ENCODE results near the gene HBQ1.
A peak's percentile ranks its signal among the peaks of the same experiment; 100 is the strongest.

The HBQ1 gene

DNA sequence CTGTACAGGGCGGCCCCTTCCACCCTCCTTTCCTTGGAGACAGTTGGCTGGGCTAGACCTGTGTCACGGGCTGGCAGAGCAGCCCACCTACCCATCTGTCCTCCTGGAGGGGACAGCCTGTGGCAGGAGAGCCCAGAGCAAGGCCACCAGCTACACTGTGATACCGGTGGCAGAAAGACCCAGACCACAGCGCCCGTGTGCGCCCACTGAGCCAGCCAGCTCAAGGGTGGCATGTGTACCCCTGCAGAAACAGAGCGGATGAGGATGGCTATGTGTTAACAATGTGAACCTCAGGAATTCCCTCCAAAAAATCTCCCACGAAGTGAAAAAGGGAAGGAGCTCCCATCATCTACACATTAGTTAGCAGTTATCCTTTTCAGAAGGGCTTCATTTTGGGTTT, 7.1 kb downstream of the HBQ1 start:
- TF ChIP-seq, protein P1, sequence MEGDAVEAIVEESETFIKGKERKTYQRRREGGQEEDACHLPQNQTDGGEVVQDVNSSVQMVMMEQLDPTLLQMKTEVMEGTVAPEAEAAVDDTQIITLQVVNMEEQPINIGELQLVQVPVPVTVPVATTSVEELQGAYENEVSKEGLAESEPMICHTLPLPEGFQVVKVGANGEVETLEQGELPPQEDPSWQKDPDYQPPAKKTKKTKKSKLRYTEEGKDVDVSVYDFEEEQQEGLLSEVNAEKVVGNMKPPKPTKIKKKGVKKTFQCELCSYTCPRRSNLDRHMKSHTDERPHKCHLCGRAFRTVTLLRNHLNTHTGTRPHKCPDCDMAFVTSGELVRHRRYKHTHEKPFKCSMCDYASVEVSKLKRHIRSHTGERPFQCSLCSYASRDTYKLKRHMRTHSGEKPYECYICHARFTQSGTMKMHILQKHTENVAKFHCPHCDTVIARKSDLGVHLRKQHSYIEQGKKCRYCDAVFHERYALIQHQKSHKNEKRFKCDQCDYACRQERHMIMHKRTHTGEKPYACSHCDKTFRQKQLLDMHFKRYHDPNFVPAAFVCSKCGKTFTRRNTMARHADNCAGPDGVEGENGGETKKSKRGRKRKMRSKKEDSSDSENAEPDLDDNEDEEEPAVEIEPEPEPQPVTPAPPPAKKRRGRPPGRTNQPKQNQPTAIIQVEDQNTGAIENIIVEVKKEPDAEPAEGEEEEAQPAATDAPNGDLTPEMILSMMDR (IDR thresholded peaks at IDR 0.05; ENCODE audit: extremely low read depth, missing control alignments): no peak
- DNase-seq (ENCODE audit: low spot score): no peak

DNA sequence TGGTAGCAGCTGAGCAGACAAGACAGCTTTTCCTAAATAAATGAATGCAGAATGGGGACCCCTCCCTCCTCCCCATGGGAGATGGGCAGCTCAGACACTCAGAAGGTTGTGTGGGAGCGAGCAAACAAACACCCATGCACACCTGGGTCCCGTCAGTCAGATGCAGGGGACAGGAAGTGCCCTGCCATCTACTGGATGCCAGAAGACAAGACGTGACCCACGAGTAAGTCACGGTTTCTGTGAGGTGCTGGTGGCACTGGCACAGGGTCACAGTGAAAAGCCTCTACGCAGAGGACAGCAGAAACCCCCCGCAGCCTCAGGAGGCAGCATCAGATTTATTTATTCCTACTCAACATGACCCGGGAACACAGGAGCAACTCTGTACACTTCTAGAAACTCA, 8.4 kb downstream of the HBQ1 start:
- TF ChIP-seq, protein P1 (IDR thresholded peaks at IDR 0.05; ENCODE audit: extremely low read depth, missing control alignments): no peak
- DNase-seq (ENCODE audit: low spot score): peak; percentile 42

DNA sequence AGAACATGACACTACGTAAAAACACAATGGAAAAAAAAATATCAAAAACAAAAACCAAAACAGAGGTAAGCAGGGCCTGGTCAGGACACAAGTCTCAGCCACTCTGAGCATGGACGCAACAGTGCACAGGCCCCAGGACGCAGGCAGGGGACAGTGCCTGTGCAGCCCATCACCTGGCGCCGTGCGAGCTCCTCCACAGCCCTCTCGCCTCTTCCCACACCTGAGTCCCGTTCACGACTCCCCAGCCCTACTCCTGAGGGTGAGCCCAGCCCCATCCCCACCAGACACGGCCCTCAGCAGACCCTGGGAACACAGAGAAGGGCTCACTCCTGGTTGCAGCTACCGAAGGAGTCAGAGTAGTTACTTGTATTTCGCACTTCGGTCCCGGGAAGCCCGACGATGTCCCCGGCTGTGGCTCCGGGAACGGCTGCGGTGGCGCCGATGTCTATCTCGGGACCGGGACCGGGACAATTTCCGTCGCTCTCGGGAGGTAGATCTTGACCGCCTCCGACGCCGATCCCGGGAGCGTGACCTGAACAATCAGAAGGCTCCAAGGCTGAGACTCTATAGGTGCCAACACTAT, 9.4 kb downstream of the HBQ1 start:
- DNase-seq (ENCODE audit: low spot score): no peak

DNA sequence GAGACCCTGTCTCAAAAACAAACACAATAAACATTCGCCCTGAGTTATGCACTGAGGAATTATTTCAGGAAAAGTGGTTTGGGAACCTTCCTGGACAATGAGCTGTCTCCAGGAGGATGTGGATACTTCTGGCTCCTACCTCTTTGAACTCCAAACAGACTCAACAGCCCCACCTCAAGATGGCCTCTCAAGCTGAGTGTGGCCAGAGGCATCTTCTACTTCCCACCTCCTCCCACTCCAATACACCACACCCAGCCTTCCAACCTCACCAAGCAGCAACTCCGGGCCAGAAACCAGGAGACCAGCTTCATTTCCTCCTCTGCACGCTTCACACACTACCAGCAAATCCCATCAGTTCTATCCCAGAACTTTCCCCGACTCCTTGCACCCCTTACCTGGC, 11.6 kb downstream of the HBQ1 start:
- DNase-seq (ENCODE audit: low spot score): no peak
- TF ChIP-seq, protein P1 (IDR thresholded peaks at IDR 0.05; ENCODE audit: extremely low read depth, missing control alignments): no peak

More for the DNA sequence above, 9.4 kb downstream of the HBQ1 start:
- TF ChIP-seq, protein P1 (IDR thresholded peaks at IDR 0.05; ENCODE audit: extremely low read depth, missing control alignments): no peak

DNA sequence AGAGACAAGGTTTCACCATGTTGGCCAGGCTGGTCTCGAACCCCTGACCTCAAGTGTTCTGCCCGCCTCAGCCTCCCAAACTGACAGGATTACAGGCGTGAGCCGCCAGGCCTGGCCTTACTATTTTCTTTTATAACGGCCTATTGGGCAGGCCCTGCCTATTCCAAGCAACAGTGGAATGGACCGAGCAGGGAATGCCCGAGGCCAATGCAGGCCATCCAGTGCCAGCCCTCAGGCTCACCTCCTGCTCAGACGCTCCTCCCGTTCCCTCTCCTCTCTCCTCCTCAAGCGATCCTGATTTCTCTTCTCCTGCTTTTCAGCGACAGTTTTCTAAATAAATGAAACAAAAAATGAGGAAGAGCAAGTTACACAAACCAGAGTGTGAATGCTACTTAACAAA, 12.4 kb downstream of the HBQ1 start:
- TF ChIP-seq, protein P1 (IDR thresholded peaks at IDR 0.05; ENCODE audit: extremely low read depth, missing control alignments): no peak
- DNase-seq (ENCODE audit: low spot score): no peak

DNA sequence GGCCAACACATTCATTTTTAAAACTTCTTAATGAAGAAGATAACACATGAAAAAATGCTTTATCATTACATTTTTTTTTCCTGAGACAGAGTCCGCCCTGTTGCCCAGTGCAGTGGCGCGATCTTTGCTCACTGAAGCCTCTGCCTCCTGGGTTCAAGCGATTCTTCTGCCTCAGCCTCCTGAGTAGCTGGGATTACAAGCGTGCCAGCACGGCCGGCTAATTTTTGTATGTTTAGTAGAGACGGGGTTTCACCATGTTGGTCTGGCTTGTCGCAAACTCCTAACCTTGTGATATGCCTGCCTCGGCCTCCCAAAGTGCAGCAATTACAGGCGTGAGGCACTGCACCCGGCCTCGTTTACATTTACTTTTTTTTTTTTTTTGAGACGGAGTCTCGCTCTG, 13.2 kb downstream of the HBQ1 start:
- TF ChIP-seq, protein P1 (IDR thresholded peaks at IDR 0.05; ENCODE audit: extremely low read depth, missing control alignments): no peak
- DNase-seq (ENCODE audit: low spot score): no peak

DNA sequence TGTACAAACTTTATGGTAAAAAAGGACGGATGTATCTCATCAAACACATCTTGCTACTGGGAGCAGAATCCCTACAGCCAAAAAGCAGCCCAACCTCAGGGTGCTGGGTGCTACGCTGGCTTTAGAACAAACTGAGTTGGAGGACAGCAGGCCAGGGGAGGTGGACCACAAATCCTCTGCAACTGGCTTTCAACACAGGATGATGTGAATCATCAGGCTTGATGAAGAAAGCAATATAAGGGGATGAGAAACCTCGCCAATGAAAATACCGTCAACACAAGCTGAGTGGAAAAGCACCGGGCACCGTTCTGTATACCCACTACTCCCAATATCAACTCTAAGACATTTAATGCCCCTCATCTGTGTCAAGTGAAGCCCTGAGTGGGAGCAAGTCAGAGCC, 14.3 kb downstream of the HBQ1 start:
- TF ChIP-seq, protein P1 (IDR thresholded peaks at IDR 0.05; ENCODE audit: extremely low read depth, missing control alignments): no peak
- DNase-seq (ENCODE audit: low spot score): no peak
